H1 (cell line): ENCODE measurements around the gene SMG1. TPM values are rescaled to one million over a fixed set of nuclear protein-coding genes. Genes with fewer than 3 reads are reported as not detected.

ENCODE experiments used
- CTCF ChIA-PET: fragments of 300-600 bp; sonication (Branson Sonifier 250); formaldehyde crosslinking; loops from one replicate; lab custom pipeline; 2021; ENCODE audit not compliant: partially characterized antibody; lab: Charles Lee
- POLR2A ChIA-PET: fragments of 300-600 bp; sonication (Branson Sonifier 250); formaldehyde crosslinking; loops from one replicate; lab custom pipeline; 2021; ENCODE audit warnings: inconsistent platforms; ENCODE audit not compliant: partially characterized antibody; lab: Charles Lee
- DNase-seq, 2 experiments: peaks; one replicate each; pipeline versions ENCODE4 v3.0.0 to v3.0.0-alpha.2; 2010 to 2022; ENCODE audit warnings: low spot score in 2 of 2, low read depth in 1 of 2, mixed read lengths in 1 of 2
- FAIRE-seq: peaks from 2 replicates; lab custom pipeline; 2011; peaks lifted over from hg19 to GRCh38; lab: Jason Lieb, UNC
- H2AFZ ChIP-seq: 2 replicates; pipeline ENCODE4 v1.8.1; 2012; ENCODE audit warnings: low read length, inconsistent platforms
- H2AK5ac ChIP-seq: 2 replicates; pipeline ENCODE4 v1.6.1; 2013; ENCODE audit warnings: low read depth, low read length
- H2BK120ac ChIP-seq: replicated peaks from 2 replicates; pipeline ENCODE3; 2013; ENCODE audit warnings: low read depth, low read length, inconsistent platforms
- H2BK12ac ChIP-seq: 2 replicates; pipeline ENCODE4 v1.6.1; 2013; ENCODE audit warnings: low read depth, low read length
- H2BK15ac ChIP-seq: 2 replicates; pipeline ENCODE4 v1.6.1; 2013; ENCODE audit warnings: low read length
- H2BK20ac ChIP-seq: 2 replicates; pipeline ENCODE4 v1.6.1; 2013; ENCODE audit warnings: low read length
- H2BK5ac ChIP-seq: 2 replicates; pipeline ENCODE4 v1.6.1; 2013; ENCODE audit warnings: low read depth, low read length
- H3K14ac ChIP-seq: 2 replicates; pipeline ENCODE4 v1.6.1; 2013; ENCODE audit warnings: inconsistent platforms; ENCODE audit not compliant: insufficient read length
- H3K18ac ChIP-seq: 2 replicates; pipeline ENCODE4 v1.6.1; 2013; ENCODE audit warnings: low read length; ENCODE audit errors: extremely low read depth
- H3K23ac ChIP-seq: 2 replicates; pipeline ENCODE4 v1.6.1; 2013; ENCODE audit warnings: inconsistent platforms; ENCODE audit not compliant: insufficient read length
- H3K23me2 ChIP-seq: 2 replicates; pipeline ENCODE4 v1.6.1; 2013; ENCODE audit warnings: low read depth, low read length
- H3K27ac ChIP-seq: 2 replicates; pipeline ENCODE4 v1.6.1; 2011; ENCODE audit warnings: low read depth, low read length, inconsistent platforms
- H3K27me3 ChIP-seq, 4 experiments: replicated peaks in 1 of 4; 1 replicate in 1 of 4; 2 replicates in 3 of 4; pipeline versions ENCODE4 v1.6.1 to v1.8.1; 2011 to 2013; ENCODE audit warnings: low read length in 3 of 4, mild to moderate bottlenecking in 3 of 4, inconsistent platforms in 2 of 4, mixed read lengths in 2 of 4, moderate library complexity in 1 of 4; ENCODE audit not compliant: control insufficient read depth in 3 of 4, insufficient read depth in 3 of 4; ENCODE audit errors: extremely low read depth in 1 of 4
- H3K36me3 ChIP-seq, 4 experiments: 2 replicates each; pipeline versions ENCODE4 v1.6.1 to v1.8.1; 2011 to 2013; ENCODE audit warnings: mild to moderate bottlenecking in 4 of 4, low read length in 3 of 4, moderate library complexity in 2 of 4, control low read depth in 1 of 4, inconsistent platforms in 1 of 4; ENCODE audit not compliant: insufficient read depth in 4 of 4, control insufficient read depth in 2 of 4
- H3K4ac ChIP-seq: replicated peaks from 2 replicates; pipeline ENCODE3; 2013; ENCODE audit warnings: low read length, low read depth, mixed read lengths, inconsistent platforms; ENCODE audit not compliant: insufficient read length
- H3K4me1 ChIP-seq, 4 experiments: replicated peaks in 1 of 4; 1 replicate in 1 of 4; 2 replicates in 3 of 4; pipeline versions ENCODE4 v1.6.1 to v1.8.1; 2011 to 2013; ENCODE audit warnings: low read length in 3 of 4, inconsistent platforms in 2 of 4, mixed read lengths in 1 of 4; ENCODE audit not compliant: insufficient read depth in 4 of 4, control insufficient read depth in 3 of 4
- H3K4me2 ChIP-seq, 2 experiments: 2 replicates each; pipeline versions ENCODE4 v1.6.1 to v1.8.1; 2011 to 2013; ENCODE audit warnings: low read depth in 2 of 2, low read length in 2 of 2, control low read depth in 1 of 2, inconsistent platforms in 1 of 2, mild to moderate bottlenecking in 1 of 2; ENCODE audit not compliant: insufficient read depth in 1 of 2
- H3K4me3 ChIP-seq, 4 experiments: fragments of 200-600, 300-600 bp in 1 of 4; sonication (generic), shearing (Covaris generic), sonication (Bioruptor Twin) in 1 of 4; 2 replicates each; pipeline versions ENCODE4 v1.5.1 to v1.8.1; 2011 to 2016; ENCODE audit warnings: low read length in 4 of 4, low read depth in 3 of 4, control low read depth in 2 of 4, inconsistent platforms in 2 of 4, mild to moderate bottlenecking in 2 of 4, mixed read lengths in 1 of 4, moderate library complexity in 1 of 4; ENCODE audit not compliant: insufficient read depth in 2 of 4; ENCODE audit errors: extremely low read depth in 1 of 4
- H3K56ac ChIP-seq: replicated peaks from 2 replicates; pipeline ENCODE3; 2013; ENCODE audit warnings: low read depth, mild to moderate bottlenecking, mixed read lengths, low read length, inconsistent platforms; ENCODE audit not compliant: insufficient read length
- H3K79me1 ChIP-seq: 2 replicates; pipeline ENCODE4 v1.6.1; 2013; ENCODE audit warnings: low read depth, low read length, control low read depth
- H3K79me2 ChIP-seq, 2 experiments: 2 replicates each; pipeline versions ENCODE4 v1.6.1 to v1.8.1; 2012 to 2013; ENCODE audit warnings: low read length in 2 of 2, mild to moderate bottlenecking in 2 of 2, inconsistent platforms in 1 of 2; ENCODE audit not compliant: insufficient read depth in 2 of 2, control insufficient read depth in 1 of 2
- H3K9ac ChIP-seq, 4 experiments: replicated peaks in 1 of 4; 1 replicate in 1 of 4; 2 replicates in 3 of 4; pipeline versions ENCODE4 v1.6.1 to v1.8.1; 2011 to 2013; ENCODE audit warnings: low read depth in 3 of 4, low read length in 3 of 4, control low read depth in 2 of 4, mild to moderate bottlenecking in 2 of 4, moderate library complexity in 2 of 4, inconsistent platforms in 1 of 4; ENCODE audit errors: extremely low read depth in 1 of 4
- H3K9me3 ChIP-seq, 2 experiments: 2 replicates each; pipeline versions ENCODE4 v1.6.1 to v1.8.1; 2012 to 2013; ENCODE audit warnings: mild to moderate bottlenecking in 2 of 2, moderate library complexity in 2 of 2, control low read depth in 1 of 2, inconsistent platforms in 1 of 2, low read depth in 1 of 2, low read length in 1 of 2, mixed read lengths in 1 of 2; ENCODE audit not compliant: insufficient read depth in 2 of 2
- H4K20me1 ChIP-seq, 2 experiments: replicated peaks in 1 of 2; 2 replicates each; pipeline versions ENCODE3 to v1.8.1; 2011 to 2013; ENCODE audit warnings: inconsistent platforms in 2 of 2, low read length in 2 of 2, mild to moderate bottlenecking in 1 of 2; ENCODE audit not compliant: insufficient read depth in 2 of 2, control insufficient read depth in 1 of 2
- H4K5ac ChIP-seq: 2 replicates; pipeline ENCODE4 v1.6.1; 2013; ENCODE audit warnings: low read length, low read depth, mixed read lengths, inconsistent platforms; ENCODE audit not compliant: insufficient read length
- H4K8ac ChIP-seq: 2 replicates; pipeline ENCODE4 v1.8.0; 2013; ENCODE audit warnings: mild to moderate bottlenecking, moderate library complexity, low read length, inconsistent platforms; ENCODE audit not compliant: insufficient read depth; ENCODE audit errors: extremely low read depth
- H4K91ac ChIP-seq: replicated peaks from 2 replicates; pipeline ENCODE3; 2013; ENCODE audit warnings: low read length, mixed read lengths, inconsistent platforms; ENCODE audit not compliant: insufficient read length
- ASH2L ChIP-seq: fragments of 200-600, 300-600 bp; sonication (generic); IDR thresholded peaks from one replicate; pipeline ENCODE4 v1.7.1; 2017; ENCODE audit warnings: low read length
- CHD1 ChIP-seq: IDR thresholded peaks from 2 replicates; pipeline ENCODE4 v1.6.1; 2012; ENCODE audit warnings: low read depth, low read length, improper control_type of control experiment
- HDAC6 ChIP-seq: IDR thresholded peaks from one replicate; pipeline ENCODE4 v1.7.1; 2012; ENCODE audit warnings: low read depth, mild to moderate bottlenecking, inconsistent platforms, low read length, moderate library complexity
- JUN ChIP-seq: IDR thresholded peaks from 2 replicates; pipeline ENCODE4 v1.6.1; 2011; ENCODE audit warnings: low read depth, mild to moderate bottlenecking, improper control_type of control experiment, low read length
- KDM1A ChIP-seq: fragments of 200-600, 300-600 bp; sonication (generic); IDR thresholded peaks from 2 replicates; pipeline ENCODE4 v1.7.1; 2016; ENCODE audit warnings: mild to moderate bottlenecking, low read length, borderline replicate concordance
- KDM5A ChIP-seq: fragments of 200-600 bp; IDR thresholded peaks from 2 replicates; pipeline ENCODE4 v1.7.1; 2012; ENCODE audit warnings: mild to moderate bottlenecking, low read length, inconsistent platforms, mixed read lengths
- MAFK ChIP-seq: IDR thresholded peaks from 2 replicates; pipeline ENCODE4 v1.6.1; 2012; ENCODE audit warnings: low read depth, mild to moderate bottlenecking, improper control_type of control experiment, low read length
- NRF1 ChIP-seq: IDR thresholded peaks from 2 replicates; pipeline ENCODE4 v1.6.1; 2011; ENCODE audit warnings: mild to moderate bottlenecking, low read depth, low read length, improper control_type of control experiment
- RFX5 ChIP-seq: IDR thresholded peaks from 2 replicates; pipeline ENCODE4 v1.6.1; 2011; ENCODE audit warnings: low read depth, low read length, improper control_type of control experiment, borderline replicate concordance
- SRF ChIP-seq: IDR thresholded peaks from 2 replicates; pipeline ENCODE4 v1.6.1; 2011; ENCODE audit warnings: mild to moderate bottlenecking, low read depth, low read length, moderate library complexity
- TAF1 ChIP-seq: IDR thresholded peaks from 2 replicates; pipeline ENCODE4 v1.6.1; 2011; ENCODE audit warnings: mild to moderate bottlenecking, low read depth, low read length
- TBP ChIP-seq: IDR thresholded peaks from 2 replicates; pipeline ENCODE4 v1.6.1; 2011; ENCODE audit warnings: low read depth, low read length, improper control_type of control experiment
- TEAD4 ChIP-seq: IDR thresholded peaks from 2 replicates; pipeline ENCODE4 v1.6.1; 2012; ENCODE audit warnings: low read depth, low read length, inconsistent platforms, mixed read lengths
- ZNF274 ChIP-seq: IDR thresholded peaks from 2 replicates; pipeline ENCODE4 v1.7.0; 2012; ENCODE audit warnings: low read length, borderline replicate concordance; ENCODE audit errors: extremely low read depth
- WGBS, 2 experiments: shearing (Covaris generic) in 1 of 2; methylation state at CpG; one replicate each; pipeline versions ENCODE4 v1.1.6 to v1.1.7; 2013 to 2015; ENCODE audit warnings: low lambda C conversion rate in 2 of 2, mixed read lengths in 2 of 2, inconsistent platforms in 1 of 2, low coverage in 1 of 2, missing lambda C conversion rate in 1 of 2; ENCODE audit not compliant: insufficient replicate concordance in 2 of 2, insufficient coverage in 1 of 2, insufficient read length in 1 of 2; ENCODE audit errors: extremely low coverage in 1 of 2, missing lambda C conversion rate in 1 of 2; 5-methylcytosine and 5-hydroxymethylcytosine counted together
- polyA plus RNA-seq, 7 experiments: library from polyadenylated mRNA; depleted of rRNA in 3 of 7; stranded (reverse) in 5 of 7; unstranded in 2 of 7; fragments of >200 nt in 5 of 7; fragments of 200-250 nt in 2 of 7; gene quantifications; 1 replicate in 5 of 7; 2 replicates in 1 of 7; 4 replicates in 1 of 7; pipeline versions ENCODE4 v1.2.1 to v1.2.3, GENCODE V29; 2011 to 2013; ENCODE audit warnings: missing spikeins in 2 of 7, mixed read lengths in 2 of 7
- total RNA-seq: library from RNA; stranded (reverse); fragmentation: NEBNext Ultra II Directional; extraction: Animal tissue kit (Norgen Biotek cat#: 25700); gene quantifications from 2 replicates; pipeline ENCODE4 v1.2.1, GENCODE V29; 2021
- TF ChIP-seq, protein P1 (sequence below): IDR thresholded peaks from 2 replicates; pipeline ENCODE4 v1.6.1; 2011; ENCODE audit warnings: low read length, improper control_type of control experiment

The SMG1 gene
- total and polyA plus RNA-seq, 2 of the 8 experiments (the other 6 are each of a cell fraction or from before 2014, with no cell fraction given): 14.9 to 90.6 TPM

- H3K27ac ChIP-seq: no peak overlapping the region
- no peaks in the 10 kb centered on the region for H3K36me3 ChIP-seq
- no peaks in the 10 kb centered on the region for H4K20me1 ChIP-seq
- FAIRE-seq: no peak
- H3K27me3 ChIP-seq: no peaks in the 10 kb centered on the region
- no peak overlapping the region for H3K4ac ChIP-seq
- no peak overlapping the region for H3K4me2 ChIP-seq
- no peak overlapping the region for H2BK120ac ChIP-seq
- H3K23ac ChIP-seq: peak overlapping the region; percentile 70
- H3K23me2 ChIP-seq: peaks cover 2% of the 10 kb centered on the region; the same call in 1 of the 2 replicates
- H3K9ac ChIP-seq: no peak overlapping the region
- ChIA-PET CTCF (interaction anchor here (1.6 kb wide), 1 partner anchor 38 kb away, joined by 4 read pairs; no protein-coding TSS in a partner anchor), POLR2A (no interaction called here)
- no peak overlapping the region for H2AFZ ChIP-seq
- no peak overlapping the region for H3K4me3 ChIP-seq
- no peak overlapping the region for H2BK20ac ChIP-seq
- peaks cover 0 to 2% (median 0%) of the 10 kb centered on the region in 4 experiments; a peak in 1 of 7 replicates for H3K4me1 ChIP-seq
- no peaks in the 10 kb centered on the region for H3K9me3 ChIP-seq
- H2BK5ac ChIP-seq: no peak overlapping the region
- H3K56ac ChIP-seq: no peak overlapping the region
- no peak overlapping the region for H4K5ac ChIP-seq
- no peaks in the 10 kb centered on the region for H3K79me2 ChIP-seq
- no peak overlapping the region for H3K18ac ChIP-seq
- 85% methylated on average over 5 of the region's 5 CpGs; no CpG with 5 or more reads in 1 of the 2 experiments for WGBS, 2 experiments
- H4K8ac ChIP-seq: no peak overlapping the region
- H4K91ac ChIP-seq: no peak overlapping the region
- no peak overlapping the region for H2AK5ac ChIP-seq
- H2BK12ac ChIP-seq: peak overlapping the region; percentile 68; the same call in 1 of the 2 replicates
- no peak overlapping the region for H2BK15ac ChIP-seq
- no peak for DNase-seq
- no peak overlapping the region for H3K14ac ChIP-seq
- no peaks in the 10 kb centered on the region for H3K79me1 ChIP-seq
- no peak for TF ChIP-seq RFX5
- no peak for TF ChIP-seq ASH2L
- TF ChIP-seq HDAC6: no peak
- no peak for TF ChIP-seq JUN
- TF ChIP-seq NRF1: no peak
- TF ChIP-seq CHD1: no peak
- TF ChIP-seq SRF: no peak
- no peak for TF ChIP-seq KDM5A
- TF ChIP-seq TBP: no peak
- no peak for TF ChIP-seq KDM1A
- no peak for TF ChIP-seq ZNF274
- TF ChIP-seq TEAD4: no peak
- no peak for TF ChIP-seq MAFK
- no peak for TF ChIP-seq TAF1
- TF ChIP-seq, protein P1, sequence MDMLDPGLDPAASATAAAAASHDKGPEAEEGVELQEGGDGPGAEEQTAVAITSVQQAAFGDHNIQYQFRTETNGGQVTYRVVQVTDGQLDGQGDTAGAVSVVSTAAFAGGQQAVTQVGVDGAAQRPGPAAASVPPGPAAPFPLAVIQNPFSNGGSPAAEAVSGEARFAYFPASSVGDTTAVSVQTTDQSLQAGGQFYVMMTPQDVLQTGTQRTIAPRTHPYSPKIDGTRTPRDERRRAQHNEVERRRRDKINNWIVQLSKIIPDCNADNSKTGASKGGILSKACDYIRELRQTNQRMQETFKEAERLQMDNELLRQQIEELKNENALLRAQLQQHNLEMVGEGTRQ: no peak
Observed at GRCh38 chr16:18931756-18932155, 5.5 kb upstream of the SMG1 start.
